ENCODE data around the gene WDR27.
"Not testable (repeated sequence)": the region's sequence is repeated elsewhere in the genome, so short reads cannot be mapped to it uniquely, and the experiment has no call there.

The WDR27 gene

GRCh38 chr6:169533301-169534038, 168.4 kb downstream of the WDR27 start:
- DNase-seq (ENCODE audit: low read depth in 4 of 4, low spot score in 1 of 4), result no peak

GRCh38 chr6:169530752-169531123, 171.1 kb downstream of the WDR27 start:
- DNase-seq (ENCODE audit: low read depth in 4 of 4, low spot score in 1 of 4), result no peak

- DNase-seq (ENCODE audit: low read depth in 4 of 4, low spot score in 1 of 4), result no peak
Observed at GRCh38 chr6:169529931-169530751, 171.7 kb downstream of the WDR27 start.

- no peak for DNase-seq (ENCODE audit: low read depth in 4 of 4, low spot score in 1 of 4)
Observed at GRCh38 chr6:169528755-169529154, 173.1 kb downstream of the WDR27 start.

GRCh38 chr6:169527306-169527705, 174.5 kb downstream of the WDR27 start:
- DNase-seq (ENCODE audit: low read depth in 4 of 4, low spot score in 1 of 4), result no peak

GRCh38 chr6:169521825-169522224, 180.0 kb downstream of the WDR27 start:
- DNase-seq (ENCODE audit: low read depth in 4 of 4, low spot score in 1 of 4), result no peak

GRCh38 chr6:169520104-169520503, 181.7 kb downstream of the WDR27 start:
- no peak for DNase-seq (ENCODE audit: low read depth in 4 of 4, low spot score in 1 of 4)

GRCh38 chr6:169518451-169518850, 183.4 kb downstream of the WDR27 start:
- DNase-seq (ENCODE audit: low read depth in 4 of 4, low spot score in 1 of 4), result no peak

GRCh38 chr6:169513478-169514193, 188.2 kb downstream of the WDR27 start:
- DNase-seq (ENCODE audit: low read depth in 4 of 4, low spot score in 1 of 4), result no peak

- not testable (repeated sequence) for DNase-seq (ENCODE audit: low read depth in 4 of 4, low spot score in 1 of 4)
Observed at GRCh38 chr6:169511785-169512184, 190.0 kb downstream of the WDR27 start.

- no peak for DNase-seq (ENCODE audit: low read depth in 4 of 4, low spot score in 1 of 4)
Observed at GRCh38 chr6:169510871-169511270, 191.0 kb downstream of the WDR27 start.

- DNase-seq (ENCODE audit: low read depth in 4 of 4, low spot score in 1 of 4), result no peak
Observed at GRCh38 chr6:169508452-169508851, 193.4 kb downstream of the WDR27 start.

GRCh38 chr6:169503422-169504152, 198.2 kb downstream of the WDR27 start:
- DNase-seq (ENCODE audit: low read depth in 4 of 4, low spot score in 1 of 4), result no peak

GRCh38 chr6:169502445-169502844, 199.4 kb downstream of the WDR27 start:
- no peak for DNase-seq (ENCODE audit: low read depth in 4 of 4, low spot score in 1 of 4)

GRCh38 chr6:169501777-169502313, 200.0 kb downstream of the WDR27 start:
- DNase-seq (ENCODE audit: low read depth in 4 of 4, low spot score in 1 of 4), result no peak

GRCh38 chr6:169501128-169501527, 200.7 kb downstream of the WDR27 start:
- no peak for DNase-seq (ENCODE audit: low read depth in 4 of 4, low spot score in 1 of 4)

- no peak for DNase-seq (ENCODE audit: low read depth in 4 of 4, low spot score in 1 of 4)
Observed at GRCh38 chr6:169500688-169501087, 201.1 kb downstream of the WDR27 start.

- no peak for DNase-seq (ENCODE audit: low read depth in 4 of 4, low spot score in 1 of 4)
Observed at GRCh38 chr6:169499848-169500247, 202.0 kb downstream of the WDR27 start.

GRCh38 chr6:169498916-169499513, 202.8 kb downstream of the WDR27 start:
- DNase-seq (ENCODE audit: low read depth in 4 of 4, low spot score in 1 of 4), result no peak

GRCh38 chr6:169495601-169496000, 206.2 kb downstream of the WDR27 start:
- DNase-seq (ENCODE audit: low read depth in 4 of 4, low spot score in 1 of 4), result no peak

Measured in stimulated activated CD4-positive, alpha-beta T cell treated with anti-CD3 and anti-CD28 coated beads, Interleukin-1b, Interleukin-23, amount 100 ng/mL, for 24 hours (primary cell).